ENCODE measurements around the gene SV2B.

The SV2B gene

DNA sequence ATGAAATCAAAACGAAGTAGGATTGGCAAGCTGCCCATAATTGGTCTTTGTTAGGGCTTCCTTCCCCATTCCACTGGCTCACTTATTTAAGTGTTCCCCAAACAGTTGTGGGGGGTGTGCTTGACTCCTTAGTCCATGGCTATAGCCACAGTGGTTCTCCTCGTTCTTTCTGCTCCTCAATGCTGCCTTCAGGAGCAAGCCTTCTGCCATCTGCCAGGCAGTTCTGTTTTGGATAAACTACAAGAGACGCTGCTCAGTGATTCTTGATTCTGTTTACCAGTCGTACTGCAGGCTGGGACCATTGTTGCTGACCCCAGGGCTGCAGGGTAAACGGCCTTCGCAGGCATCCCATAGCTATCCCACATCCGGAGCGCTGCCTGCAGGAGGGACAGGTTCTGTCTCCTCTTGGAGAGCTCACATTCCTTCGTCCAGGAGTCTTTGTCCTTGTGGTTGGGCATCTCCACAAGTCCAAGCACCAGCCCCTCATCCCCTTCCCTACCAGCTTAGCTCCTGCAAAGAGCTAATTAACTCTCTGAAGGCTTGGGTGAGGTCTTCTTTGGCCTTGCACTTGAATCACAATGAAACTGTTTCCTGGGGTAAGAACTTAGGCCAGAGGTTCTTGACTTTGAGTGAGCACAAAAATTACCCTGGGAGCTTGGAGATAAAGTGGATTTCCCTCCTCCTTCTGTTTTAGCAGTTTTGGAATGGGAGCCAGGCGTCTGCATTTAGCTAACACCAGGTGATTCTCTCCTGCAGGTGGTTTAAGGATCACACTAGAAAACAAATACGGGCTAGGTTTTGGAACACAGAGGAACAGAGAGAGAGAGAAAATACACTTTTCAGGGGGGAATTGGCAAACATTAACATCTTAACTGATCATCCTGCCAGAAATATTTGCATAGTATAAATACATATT is 114.9 kb downstream of the SV2B start:
- DNase-seq (ENCODE audit: low read depth) = no peak
- no peak overlapping the region for H3K4me3 ChIP-seq (ENCODE audit: low read length)
- TF ChIP-seq, protein P1, sequence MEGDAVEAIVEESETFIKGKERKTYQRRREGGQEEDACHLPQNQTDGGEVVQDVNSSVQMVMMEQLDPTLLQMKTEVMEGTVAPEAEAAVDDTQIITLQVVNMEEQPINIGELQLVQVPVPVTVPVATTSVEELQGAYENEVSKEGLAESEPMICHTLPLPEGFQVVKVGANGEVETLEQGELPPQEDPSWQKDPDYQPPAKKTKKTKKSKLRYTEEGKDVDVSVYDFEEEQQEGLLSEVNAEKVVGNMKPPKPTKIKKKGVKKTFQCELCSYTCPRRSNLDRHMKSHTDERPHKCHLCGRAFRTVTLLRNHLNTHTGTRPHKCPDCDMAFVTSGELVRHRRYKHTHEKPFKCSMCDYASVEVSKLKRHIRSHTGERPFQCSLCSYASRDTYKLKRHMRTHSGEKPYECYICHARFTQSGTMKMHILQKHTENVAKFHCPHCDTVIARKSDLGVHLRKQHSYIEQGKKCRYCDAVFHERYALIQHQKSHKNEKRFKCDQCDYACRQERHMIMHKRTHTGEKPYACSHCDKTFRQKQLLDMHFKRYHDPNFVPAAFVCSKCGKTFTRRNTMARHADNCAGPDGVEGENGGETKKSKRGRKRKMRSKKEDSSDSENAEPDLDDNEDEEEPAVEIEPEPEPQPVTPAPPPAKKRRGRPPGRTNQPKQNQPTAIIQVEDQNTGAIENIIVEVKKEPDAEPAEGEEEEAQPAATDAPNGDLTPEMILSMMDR (conservative IDR thresholded peaks at IDR 0.05; ENCODE audit: low read length) = no peak

DNA sequence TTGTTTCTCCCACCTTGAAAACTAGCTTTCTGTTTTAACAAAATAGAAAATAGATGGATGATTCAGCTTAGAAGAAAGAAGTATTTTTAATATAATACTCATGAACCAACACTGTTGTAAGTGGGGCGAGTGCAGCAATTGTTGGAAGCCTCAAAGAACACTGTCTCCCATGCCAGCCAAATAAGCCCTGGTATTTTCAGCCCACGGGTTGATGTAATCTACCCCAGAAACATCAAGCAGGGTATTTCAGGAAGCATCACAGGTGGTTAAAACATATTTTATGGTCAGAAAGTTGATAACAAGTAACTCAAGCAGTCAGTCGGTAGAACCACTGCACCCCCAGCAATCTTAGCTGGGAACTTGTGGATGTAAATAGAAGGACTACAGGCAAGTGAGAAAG is 115.9 kb downstream of the SV2B start:
- H3K4me3 ChIP-seq (ENCODE audit: low read length) = no peak overlapping the region
- no peak for DNase-seq (ENCODE audit: low read depth)
- TF ChIP-seq, protein P1 (conservative IDR thresholded peaks at IDR 0.05; ENCODE audit: low read length) = no peak

DNA sequence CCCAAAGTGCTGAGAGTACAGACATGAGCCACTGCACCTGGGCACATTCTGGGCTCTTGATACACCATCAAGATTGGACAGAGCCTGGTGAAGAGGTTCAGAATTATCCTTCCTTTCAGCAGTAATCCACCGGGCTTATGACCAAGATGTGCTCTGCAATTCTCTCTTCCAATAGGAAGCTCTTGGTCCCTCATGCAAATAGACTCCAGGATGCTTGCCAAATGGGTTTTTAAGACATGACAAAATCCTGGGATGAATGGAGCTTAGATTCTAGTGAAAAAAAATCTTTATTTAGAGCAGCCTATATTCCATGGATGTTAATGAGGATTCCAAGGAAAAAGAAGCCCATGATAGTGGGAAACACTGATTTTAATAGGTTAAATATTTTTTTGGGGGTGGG is 119.1 kb downstream of the SV2B start:
- H3K4me3 ChIP-seq (ENCODE audit: low read length) = no peak overlapping the region
- DNase-seq (ENCODE audit: low read depth) = no peak
- TF ChIP-seq, protein P1 (conservative IDR thresholded peaks at IDR 0.05; ENCODE audit: low read length) = no peak

DNA sequence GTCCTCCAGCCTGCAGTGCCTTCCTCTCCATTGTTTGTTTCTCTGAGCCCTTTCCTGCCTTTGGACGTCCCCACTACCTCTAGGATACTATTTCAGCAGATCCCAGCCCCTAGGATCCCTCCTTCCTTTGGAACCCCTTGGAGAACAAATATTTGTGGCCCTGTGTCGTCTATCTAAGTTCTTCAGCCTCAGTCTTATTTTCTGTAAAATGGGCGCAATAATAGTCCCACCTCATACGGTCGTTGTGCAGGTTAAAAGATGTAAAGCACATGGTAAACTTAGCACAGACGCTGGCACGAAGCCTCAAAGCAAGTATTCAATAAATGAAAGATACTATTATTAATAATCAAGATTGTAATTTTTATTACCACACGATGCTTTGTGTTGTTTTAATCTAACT is 122.0 kb downstream of the SV2B start:
- TF ChIP-seq, protein P1 (conservative IDR thresholded peaks at IDR 0.05; ENCODE audit: low read length) = no peak
- no peak overlapping the region for H3K4me3 ChIP-seq (ENCODE audit: low read length)
- DNase-seq (ENCODE audit: low read depth) = no peak

DNA sequence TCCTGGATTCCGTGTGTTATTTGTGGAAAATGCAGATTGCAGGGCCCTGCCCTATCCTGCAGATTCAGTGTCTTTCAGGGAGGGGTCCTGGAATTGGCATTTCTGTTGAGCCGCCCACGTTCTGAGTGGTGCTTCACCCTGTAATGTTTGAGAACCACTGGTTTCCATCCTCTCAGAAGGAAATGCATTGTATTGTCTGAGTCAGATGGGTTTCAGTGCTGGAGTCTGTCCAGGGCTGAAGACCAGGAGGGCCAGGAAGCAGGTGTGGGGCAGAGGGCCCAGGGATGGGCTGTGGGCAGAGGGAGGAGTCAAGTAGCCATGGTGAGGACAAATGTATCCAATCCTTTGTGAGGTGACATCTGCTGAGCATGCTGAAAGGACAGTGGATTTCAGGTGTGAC is 123.8 kb downstream of the SV2B start:
- TF ChIP-seq, protein P1 (conservative IDR thresholded peaks at IDR 0.05; ENCODE audit: low read length) = no peak
- no peak overlapping the region for H3K4me3 ChIP-seq (ENCODE audit: low read length)
- DNase-seq (ENCODE audit: low read depth) = no peak

DNA sequence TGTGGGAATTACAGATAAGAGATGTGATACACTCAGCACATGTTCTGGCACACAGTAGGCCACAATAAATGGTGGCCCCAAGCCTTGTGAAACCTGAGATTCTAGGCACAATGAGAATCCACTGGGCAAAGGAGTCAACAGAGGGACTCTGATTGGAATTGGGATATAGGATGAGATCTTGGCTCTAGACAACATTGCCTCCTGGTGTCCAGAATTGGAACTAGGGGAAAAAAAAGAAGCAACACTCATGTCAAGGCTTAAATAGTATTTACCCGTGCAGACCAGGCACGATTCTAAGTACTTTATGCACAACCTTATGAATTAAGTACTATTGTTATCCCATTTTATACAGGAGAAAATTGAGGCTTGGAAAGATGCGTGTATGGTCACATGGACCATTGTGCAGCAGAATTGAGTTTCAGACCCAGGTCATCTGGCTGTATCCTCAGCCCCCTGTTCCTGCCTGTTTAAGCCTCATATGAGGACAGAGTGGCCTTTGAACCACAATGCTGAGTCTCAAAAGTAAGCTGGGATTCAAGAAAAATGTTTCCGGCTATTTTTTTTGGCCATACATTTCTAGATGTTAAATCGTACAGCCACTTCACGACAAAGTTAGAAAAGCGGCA is 124.8 kb downstream of the SV2B start:
- H3K4me3 ChIP-seq (ENCODE audit: low read length) = no peak overlapping the region
- TF ChIP-seq, protein P1 (conservative IDR thresholded peaks at IDR 0.05; ENCODE audit: low read length) = peak; percentile 66
- DNase-seq (ENCODE audit: low read depth) = peak; percentile 24

DNA sequence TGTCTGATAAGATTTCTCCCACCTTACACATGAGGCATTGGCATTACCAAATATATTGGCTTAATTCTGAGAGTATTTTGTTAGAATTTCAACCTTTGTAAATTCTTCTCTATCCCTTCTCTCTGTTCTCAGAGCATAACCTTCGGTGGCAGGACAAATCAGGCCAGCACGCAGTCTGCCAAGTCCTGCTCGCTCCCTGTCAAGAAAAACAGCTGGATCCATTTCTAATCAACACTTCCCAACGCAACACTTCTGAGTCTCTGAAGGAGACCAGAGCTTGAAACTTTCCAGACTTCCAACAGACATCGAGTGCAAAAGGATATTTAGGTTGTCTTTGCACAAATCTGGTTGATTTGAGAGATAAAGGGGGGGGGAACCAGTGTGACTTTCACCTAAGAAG is 125.7 kb downstream of the SV2B start:
- no peak overlapping the region for H3K4me3 ChIP-seq (ENCODE audit: low read length)
- TF ChIP-seq, protein P1 (conservative IDR thresholded peaks at IDR 0.05; ENCODE audit: low read length) = no peak
- DNase-seq (ENCODE audit: low read depth) = no peak

All from AG10803 (cell line).